Gastrocnemius medialis (tissue), 4 donors: ENCODE data around the gene ZNF248.

Source experiments
- CTCF ChIP-seq, 5 experiments: fragments of 450-650 bp in 3 of 5; fragments of 200-600 bp in 2 of 5; sonication (generic) in 2 of 5; IDR thresholded peaks in 4 of 5; conservative IDR thresholded peaks in 1 of 5; 1 replicate in 4 of 5; 2 replicates in 1 of 5; pipeline ENCODE4 v1.5.1; 2016 to 2019; ENCODE audit warnings: antibody characterized with exemption in 5 of 5, mild to moderate bottlenecking in 3 of 5, moderate library complexity in 3 of 5
- POLR2A ChIP-seq, 2 donors: fragments of 450-650 bp; IDR thresholded peaks; one replicate each; pipeline ENCODE4 v1.6.1; 2017; ENCODE audit warnings: antibody characterized with exemption in 2 of 2, mild to moderate bottlenecking in 2 of 2, moderate library complexity in 2 of 2

GRCh38 chr10:37860494-37861190 is 3.2 kb upstream of the ZNF248 start:
- TF ChIP-seq CTCF (IDR thresholded peaks at IDR 0.05 in 4 of 5, conservative IDR thresholded peaks at IDR 0.05 in 1 of 5), result no peak
- no peak for TF ChIP-seq POLR2A (IDR thresholded peaks at IDR 0.05)
